Measurements from ENCODE around the gene PARD3.

GRCh38 chr10:34526186-34526585 lies 288.9 kb downstream of the PARD3 start:
- no peak for TF ChIP-seq CTCF (IDR thresholded peaks at IDR 0.05; ENCODE audit: poor library complexity)
- no peak for TF ChIP-seq EZH2 (IDR thresholded peaks at IDR 0.05; ENCODE audit: borderline replicate concordance)
